ENCODE measurements around the gene ARHGAP22.

- TF ChIP-seq EZH2phosphoT487 (IDR thresholded peaks at IDR 0.05; ENCODE audit: low read length) (no peak), EZH2 (optimal IDR thresholded peaks at IDR 0.05; ENCODE audit: low read depth, low read length) (no peak)
- TF ChIP-seq, protein P1, sequence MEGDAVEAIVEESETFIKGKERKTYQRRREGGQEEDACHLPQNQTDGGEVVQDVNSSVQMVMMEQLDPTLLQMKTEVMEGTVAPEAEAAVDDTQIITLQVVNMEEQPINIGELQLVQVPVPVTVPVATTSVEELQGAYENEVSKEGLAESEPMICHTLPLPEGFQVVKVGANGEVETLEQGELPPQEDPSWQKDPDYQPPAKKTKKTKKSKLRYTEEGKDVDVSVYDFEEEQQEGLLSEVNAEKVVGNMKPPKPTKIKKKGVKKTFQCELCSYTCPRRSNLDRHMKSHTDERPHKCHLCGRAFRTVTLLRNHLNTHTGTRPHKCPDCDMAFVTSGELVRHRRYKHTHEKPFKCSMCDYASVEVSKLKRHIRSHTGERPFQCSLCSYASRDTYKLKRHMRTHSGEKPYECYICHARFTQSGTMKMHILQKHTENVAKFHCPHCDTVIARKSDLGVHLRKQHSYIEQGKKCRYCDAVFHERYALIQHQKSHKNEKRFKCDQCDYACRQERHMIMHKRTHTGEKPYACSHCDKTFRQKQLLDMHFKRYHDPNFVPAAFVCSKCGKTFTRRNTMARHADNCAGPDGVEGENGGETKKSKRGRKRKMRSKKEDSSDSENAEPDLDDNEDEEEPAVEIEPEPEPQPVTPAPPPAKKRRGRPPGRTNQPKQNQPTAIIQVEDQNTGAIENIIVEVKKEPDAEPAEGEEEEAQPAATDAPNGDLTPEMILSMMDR (IDR thresholded peaks at IDR 0.05; ENCODE audit: low read length) = no peak
Observed at GRCh38 chr10:48606530-48607355, 1.9 kb upstream of the ARHGAP22 start.

Data from MM.1S (cell line).